Aorta (tissue), 5 donors: ENCODE results near the gene DMRT1. TPM values are rescaled to one million over a fixed set of nuclear protein-coding genes. Genes with fewer than 3 reads are reported as not detected.

Experiments
- ATAC-seq: fragments of 200-7000 bp; cut with Tn5 transposase; one replicate; pipeline ENCODE4 v1.9.1; 2022; ENCODE audit warnings: moderate library complexity; ENCODE audit not compliant: low FRiP score
- DNase-seq, 2 donors: peaks; one replicate each; pipeline ENCODE4 v3.0.0-alpha.2; 2020
- H3K27ac ChIP-seq, 2 donors: one replicate each; pipeline ENCODE4 v1.5.1; 2013; ENCODE audit warnings: low read length in 2 of 2, mild to moderate bottlenecking in 2 of 2, moderate library complexity in 2 of 2, control low read depth in 1 of 2, inconsistent platforms in 1 of 2, low read depth in 1 of 2
- H3K27me3 ChIP-seq, 2 donors: one replicate each; pipeline ENCODE4 v1.6.1; 2013; ENCODE audit warnings: control low read depth in 1 of 2, low read length in 1 of 2, mild to moderate bottlenecking in 1 of 2, moderate library complexity in 1 of 2; ENCODE audit not compliant: insufficient read depth in 2 of 2, control insufficient read depth in 1 of 2
- H3K36me3 ChIP-seq, 2 donors: one replicate each; pipeline ENCODE4 v1.6.1; 2013; ENCODE audit warnings: control low read depth in 1 of 2, low read length in 1 of 2, mild to moderate bottlenecking in 1 of 2; ENCODE audit not compliant: insufficient read depth in 2 of 2, control insufficient read depth in 1 of 2
- H3K4me1 ChIP-seq, 2 donors: one replicate each; pipeline ENCODE4 v1.6.1; 2013; ENCODE audit warnings: low read length in 2 of 2, control low read depth in 1 of 2, mild to moderate bottlenecking in 1 of 2, moderate library complexity in 1 of 2; ENCODE audit not compliant: insufficient read depth in 2 of 2, control insufficient read depth in 1 of 2
- H3K4me3 ChIP-seq, 2 donors: one replicate each; pipeline ENCODE4 v1.5.1; 2013; ENCODE audit warnings: low read length in 2 of 2, control low read depth in 1 of 2, mild to moderate bottlenecking in 1 of 2
- H3K9me3 ChIP-seq: one replicate; pipeline ENCODE4 v1.6.1; 2013; ENCODE audit warnings: mild to moderate bottlenecking, low read length; ENCODE audit not compliant: control insufficient read depth
- WGBS, 2 donors: extraction: QIAGEN DNeasy Blood & Tissue Kit; methylation state at CpG; one replicate each; pipeline ENCODE4 v1.1.7; 2013; 5-methylcytosine and 5-hydroxymethylcytosine counted together
- intact Hi-C, 2 donors: fragments of 100-400 bp; cut with DNase I; formaldehyde crosslinking; loops; one replicate each; pipeline versions ENCODE4 v1.14.2 to v1.15.0; 2022
- polyA plus RNA-seq, 2 donors: library from polyadenylated mRNA; stranded (reverse); fragments of 200-250 nt; gene quantifications; one replicate each; pipeline ENCODE4 v1.2.3, GENCODE V29; 2013
- total RNA-seq, 2 donors: library from RNA; stranded (reverse); fragmentation: NEBNext Ultra II Directional; extraction: Animal tissue kit (Norgen Biotek cat#: 25700); gene quantifications; one replicate each; pipeline ENCODE4 v1.2.1, GENCODE V29; 2021
- donor health status: healthy with polysubstance abuse.
- donor health status: Bipolar disorder and iron deficiency.
- donor health status: DM: no; HTN: no; CAD: no.
- donor health status: DM: no; HTN: no; CAD: no.
- donor health status: DM: yes; HTN: yes; CAD: no.

Gene DMRT1
- total and polyA plus RNA-seq, 4 donors: not detected

- ATAC-seq (no peak), DNase-seq (no peak)
- Histone ChIP-seq H3K36me3 (no peaks in the 10 kb centered on the region), H3K9me3 (no peaks in the 10 kb centered on the region), H3K27me3 (no peaks in the 10 kb centered on the region), H3K4me1 (no peaks in the 10 kb centered on the region), H3K27ac (no peak overlapping the region), H3K4me3 (no peak overlapping the region)
- WGBS, 2 donors: 64 to 74% methylated on average over 1 of the region's 1 CpG
- intact Hi-C loops: no loop called here
Observed at GRCh38 chr9:950139-950538, 108.6 kb downstream of the DMRT1 start.

DNA sequence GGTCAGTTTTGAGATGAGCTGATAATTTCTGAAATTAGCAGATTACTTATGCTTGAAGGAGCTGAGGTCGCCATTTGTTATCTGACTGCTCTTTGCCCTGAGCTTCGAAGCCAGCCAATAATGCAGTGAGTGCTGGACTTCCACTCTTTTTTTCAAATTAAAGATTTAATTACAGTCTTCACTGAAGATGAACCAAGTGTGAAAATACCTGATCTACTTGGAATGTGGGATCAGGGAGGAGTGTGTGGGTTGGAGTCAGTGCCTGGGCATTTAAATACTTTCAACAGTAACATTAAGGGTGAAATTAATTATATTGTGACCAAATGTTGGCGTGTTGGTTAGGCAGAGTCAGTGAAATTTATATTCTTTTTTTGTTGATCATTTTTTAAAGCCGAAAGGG lies 111.0 kb downstream of the DMRT1 start:
- Histone ChIP-seq H3K27ac (no peak overlapping the region), H3K4me1 (no peaks in the 10 kb centered on the region), H3K9me3 (no peaks in the 10 kb centered on the region), H3K4me3 (no peak overlapping the region), H3K36me3 (no peaks in the 10 kb centered on the region), H3K27me3 (no peaks in the 10 kb centered on the region)
- intact Hi-C loops: no loop called here
- ATAC-seq (no peak), DNase-seq (no peak)
- WGBS, 2 donors: 67 to 74% methylated on average over 4 of the region's 4 CpGs

GRCh38 chr9:959105-959504 lies 117.6 kb downstream of the DMRT1 start:
- H3K4me1 ChIP-seq: no peaks in the 10 kb centered on the region
- ATAC-seq: no peak
- DNase-seq: no peak
- H3K4me3 ChIP-seq: no peak overlapping the region
- no peaks in the 10 kb centered on the region for H3K27me3 ChIP-seq
- no peak overlapping the region for H3K27ac ChIP-seq
- no peaks in the 10 kb centered on the region for H3K36me3 ChIP-seq
- H3K9me3 ChIP-seq: no peaks in the 10 kb centered on the region
- intact Hi-C loops: no loop called here
- 86 to 94% methylated on average over 4 of the region's 4 CpGs for WGBS, 2 donors

DNA sequence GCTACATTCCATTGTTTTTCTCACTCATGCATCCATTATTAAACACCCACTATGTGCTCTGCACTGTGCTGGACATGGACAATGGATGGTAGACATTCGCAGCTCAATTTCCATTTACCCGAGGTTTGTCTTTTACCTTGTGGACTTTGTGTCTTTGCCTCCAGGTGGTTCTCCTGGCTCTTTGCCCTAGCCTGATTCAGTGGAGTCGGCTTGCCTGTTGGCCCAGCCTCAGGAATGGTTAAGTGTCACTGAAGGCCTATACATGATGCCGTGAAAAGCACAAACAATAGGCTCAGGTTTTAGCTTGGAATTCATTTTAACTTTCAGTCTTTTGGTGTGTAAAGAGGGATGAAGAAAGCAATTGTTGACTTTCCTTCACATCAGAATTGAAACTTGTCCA lies 118.4 kb downstream of the DMRT1 start:
- no peak for DNase-seq
- intact Hi-C loops: loop anchor here in 1 of 2 donors (5.0 kb wide), 1 partner anchor 227 kb away; no protein-coding TSS in a partner anchor
- H3K4me3 ChIP-seq: no peak overlapping the region
- H3K36me3 ChIP-seq: no peaks in the 10 kb centered on the region
- no peaks in the 10 kb centered on the region for H3K9me3 ChIP-seq
- ATAC-seq: no peak
- no peak overlapping the region for H3K27ac ChIP-seq
- no peaks in the 10 kb centered on the region for H3K27me3 ChIP-seq
- H3K4me1 ChIP-seq: no peaks in the 10 kb centered on the region
- 87 to 91% methylated on average over 4 of the region's 4 CpGs for WGBS, 2 donors

DNA sequence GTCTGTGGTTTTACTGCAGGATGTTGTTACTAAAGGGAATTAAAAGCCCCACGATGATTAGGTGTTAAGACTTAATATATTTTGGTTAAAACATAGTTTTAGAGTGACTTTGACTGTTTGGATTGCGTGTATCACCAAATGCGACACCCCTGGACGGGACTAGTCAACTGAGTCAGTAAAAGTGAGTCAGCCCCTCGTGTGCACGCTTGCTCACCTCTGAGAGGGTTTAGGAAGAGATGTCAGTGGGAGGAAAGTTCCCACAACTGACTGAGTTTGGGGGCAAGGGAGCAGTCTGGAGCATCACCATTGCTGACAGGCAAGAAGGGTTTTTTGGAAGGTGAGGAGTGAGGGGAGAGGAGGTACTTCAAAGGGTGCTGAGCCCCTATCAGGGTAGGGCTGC lies 120.5 kb downstream of the DMRT1 start:
- intact Hi-C loops: loop anchor here in 1 of 2 donors (5.0 kb wide), 1 partner anchor 225 kb away; no protein-coding TSS in a partner anchor

GRCh38 chr9:965497-965896 lies 124.0 kb downstream of the DMRT1 start:
- no peak for DNase-seq
- Histone ChIP-seq H3K36me3 (no peaks in the 10 kb centered on the region), H3K27ac (no peak overlapping the region), H3K4me1 (no peaks in the 10 kb centered on the region), H3K27me3 (no peaks in the 10 kb centered on the region), H3K4me3 (no peak overlapping the region), H3K9me3 (peaks cover 1% of the 10 kb centered on the region)
- ATAC-seq: no peak
- WGBS, 2 donors: 42 to 49% methylated on average over 4 of the region's 4 CpGs
- intact Hi-C loops: no loop called here

More for the DNA sequence above, 120.5 kb downstream of the DMRT1 start:
- Histone ChIP-seq H3K27me3 (no peaks in the 10 kb centered on the region), H3K4me1 (no peaks in the 10 kb centered on the region), H3K9me3 (no peaks in the 10 kb centered on the region), H3K27ac (no peak overlapping the region), H3K4me3 (no peak overlapping the region), H3K36me3 (no peaks in the 10 kb centered on the region)
- ATAC-seq (no peak), DNase-seq (no peak)
- WGBS, 2 donors: 60 to 74% methylated on average over 6 of the region's 6 CpGs

- Histone ChIP-seq H3K4me1 (no peaks in the 10 kb centered on the region), H3K27me3 (no peaks in the 10 kb centered on the region), H3K36me3 (no peaks in the 10 kb centered on the region), H3K4me3 (no peak overlapping the region), H3K9me3 (peaks cover 1% of the 10 kb centered on the region), H3K27ac (no peak overlapping the region)
- DNase-seq: no peak
- WGBS, 2 donors: 77% methylated on average over 3 of the region's 3 CpGs
- ATAC-seq: no peak
- intact Hi-C loops: no loop called here
Observed at GRCh38 chr9:966870-967269, 125.4 kb downstream of the DMRT1 start.

GRCh38 chr9:967436-967835 lies 125.9 kb downstream of the DMRT1 start:
- 43 to 48% methylated on average over 6 of the region's 6 CpGs for WGBS, 2 donors
- H3K4me3 ChIP-seq: no peak overlapping the region
- no peaks in the 10 kb centered on the region for H3K36me3 ChIP-seq
- no peak for DNase-seq
- intact Hi-C loops: no loop called here
- no peak for ATAC-seq
- H3K27me3 ChIP-seq: no peaks in the 10 kb centered on the region
- H3K27ac ChIP-seq: no peak overlapping the region
- no peaks in the 10 kb centered on the region for H3K4me1 ChIP-seq
- peaks cover 1% of the 10 kb centered on the region for H3K9me3 ChIP-seq

GRCh38 chr9:967903-968641 lies 126.6 kb downstream of the DMRT1 start:
- ATAC-seq (no peak), DNase-seq (no peak)
- 38 to 46% methylated on average over 15 of the region's 15 CpGs for WGBS, 2 donors
- H3K27me3 ChIP-seq: no peaks in the 10 kb centered on the region
- intact Hi-C loops: no loop called here
- H3K9me3 ChIP-seq: peaks cover 1% of the 10 kb centered on the region
- no peaks in the 10 kb centered on the region for H3K36me3 ChIP-seq
- H3K27ac ChIP-seq: no peak overlapping the region
- no peaks in the 10 kb centered on the region for H3K4me1 ChIP-seq
- H3K4me3 ChIP-seq: no peak overlapping the region
